ENCODE data around the gene FOS.

- no peak for TF ChIP-seq SNAI2 (CRISPR knock-in tag; IDR thresholded peaks at IDR 0.05)
- TF ChIP-seq PPARA (CRISPR knock-in tag; IDR thresholded peaks at IDR 0.05; ENCODE audit: borderline replicate concordance) = no peak
- TF ChIP-seq CREB5 (CRISPR knock-in tag; IDR thresholded peaks at IDR 0.05; ENCODE audit: low read depth) = no peak
- no peak for TF ChIP-seq ZFP30 (CRISPR knock-in tag; IDR thresholded peaks at IDR 0.05)
- TF ChIP-seq BACH2 (CRISPR knock-in tag; IDR thresholded peaks at IDR 0.05; ENCODE audit: borderline replicate concordance) = no peak
- no peak for TF ChIP-seq PATZ1 (CRISPR knock-in tag; IDR thresholded peaks at IDR 0.05; ENCODE audit: borderline replicate concordance)
- TF ChIP-seq POU6F1 (CRISPR knock-in tag; IDR thresholded peaks at IDR 0.05; ENCODE audit: borderline replicate concordance, low read depth) = no peak
- TF ChIP-seq TCF4 (CRISPR knock-in tag; IDR thresholded peaks at IDR 0.05; ENCODE audit: borderline replicate concordance) = no peak
- TF ChIP-seq GLIS3 (CRISPR knock-in tag; IDR thresholded peaks at IDR 0.05) = no peak
- no peak for TF ChIP-seq ZNF565 (CRISPR knock-in tag; conservative IDR thresholded peaks at IDR 0.05; ENCODE audit: low read depth)
- no peak for TF ChIP-seq RARB (CRISPR knock-in tag; IDR thresholded peaks at IDR 0.05)
- TF ChIP-seq CSDC2 (CRISPR knock-in tag; IDR thresholded peaks at IDR 0.05) = no peak
- no peak for TF ChIP-seq ZNF70 (CRISPR knock-in tag; IDR thresholded peaks at IDR 0.05)
Observed at GRCh38 chr14:75244121-75244520, 34.5 kb upstream of the FOS start.

All from SK-N-SH treated with all-trans-retinoic acid at 6 μM for 48 hours (cell line).